ENCODE data around the gene PLA2G2F.

GRCh38 chr1:20119347-20119746 is 19.8 kb upstream of the PLA2G2F start, which contains the start of gene PLA2G2D:
- TF ChIP-seq EZH2 (IDR thresholded peaks at IDR 0.05; ENCODE audit: low read depth, low read length, severe bottlenecking) = no peak
- no peak for TF ChIP-seq EP300 (IDR thresholded peaks at IDR 0.05; ENCODE audit: borderline replicate concordance in 1 of 2, low read depth in 2 of 2, low read length in 2 of 2)
- TF ChIP-seq POLR2A (IDR thresholded peaks at IDR 0.05; ENCODE audit: control extremely low read depth in 1 of 2, low read depth in 2 of 2, low read length in 2 of 2) = no peak
- TF ChIP-seq MAX (IDR thresholded peaks at IDR 0.05) = no peak
- no peak for TF ChIP-seq RFX5 (IDR thresholded peaks at IDR 0.05; ENCODE audit: borderline replicate concordance, low read depth, low read length)
- no peak for TF ChIP-seq TEAD4 (IDR thresholded peaks at IDR 0.05; ENCODE audit: low read depth, low read length)
- TF ChIP-seq CTCF (IDR thresholded peaks at IDR 0.05; ENCODE audit: control extremely low read depth in 1 of 3, insufficient read depth in 1 of 3, low read depth in 1 of 3, low read length in 3 of 3) = no peak
- no peak for TF ChIP-seq ATF2 (IDR thresholded peaks at IDR 0.05; ENCODE audit: low read length)
- TF ChIP-seq TAF1 (IDR thresholded peaks at IDR 0.05; ENCODE audit: low read depth, low read length) = no peak
- TF ChIP-seq BRCA1 (IDR thresholded peaks at IDR 0.05; ENCODE audit: low read depth, low read length) = no peak
